HG02970 (cell line): Measurements from ENCODE around the gene PABPC3.

Experiments
- ATAC-seq: cut with Tn5 transposase; IDR thresholded peaks from one replicate; pipeline ENCODE4 v1.9.1; 2021; ENCODE audit warnings: mild to moderate bottlenecking, moderate library complexity, moderate number of reproducible peaks; ENCODE audit not compliant: unreplicated experiment, low FRiP score

Gene PABPC3

GRCh38 chr13:25110956-25111584, 15.1 kb downstream of the PABPC3 start:
- ATAC-seq, result no peak

GRCh38 chr13:25111585-25111956, 15.6 kb downstream of the PABPC3 start:
- ATAC-seq, result no peak

- no peak for ATAC-seq
Measured at GRCh38 chr13:25112695-25113255, 16.8 kb downstream of the PABPC3 start.

- no peak for ATAC-seq
Measured at GRCh38 chr13:25114220-25114619, 18.3 kb downstream of the PABPC3 start.

- no peak for ATAC-seq
Measured at GRCh38 chr13:25116044-25116443, 20.1 kb downstream of the PABPC3 start.

- ATAC-seq, result no peak
Measured at GRCh38 chr13:25117312-25117711, 21.4 kb downstream of the PABPC3 start.

GRCh38 chr13:25118378-25118905, 22.5 kb downstream of the PABPC3 start:
- no peak for ATAC-seq

GRCh38 chr13:25130944-25131343, 35.0 kb downstream of the PABPC3 start:
- ATAC-seq, result no peak

- no peak for ATAC-seq
Measured at GRCh38 chr13:25131881-25132420, 36.0 kb downstream of the PABPC3 start.

- ATAC-seq, result no peak
Measured at GRCh38 chr13:25132751-25133390, 36.9 kb downstream of the PABPC3 start.

- no peak for ATAC-seq
Measured at GRCh38 chr13:25135896-25136295, 40.0 kb downstream of the PABPC3 start.

- no peak for ATAC-seq
Measured at GRCh38 chr13:25136880-25137787, 41.2 kb downstream of the PABPC3 start.

GRCh38 chr13:25137788-25138115, 41.8 kb downstream of the PABPC3 start:
- no peak for ATAC-seq

- no peak for ATAC-seq
Measured at GRCh38 chr13:25141042-25141441, 45.1 kb downstream of the PABPC3 start.

GRCh38 chr13:25143706-25144105, 47.8 kb downstream of the PABPC3 start:
- ATAC-seq, result no peak

- no peak for ATAC-seq
Measured at GRCh38 chr13:25147638-25148401, 51.9 kb downstream of the PABPC3 start.

- no peak for ATAC-seq
Measured at GRCh38 chr13:25148402-25148771, 52.5 kb downstream of the PABPC3 start.
